Trophoblast cell (in vitro differentiated cells and primary cell): ENCODE data around the gene MYO7B.

Experiments used
- DNase-seq, 2 donors: peaks; one replicate each; pipeline ENCODE4 v3.0.0-alpha.2; 2016
- H2AFZ ChIP-seq: 2 replicates; pipeline ENCODE4 v1.6.1; 2013; ENCODE audit warnings: low read length, moderate library complexity, mild to moderate bottlenecking; ENCODE audit not compliant: insufficient read depth, poor library complexity
- H2AK5ac ChIP-seq: 2 replicates; pipeline ENCODE4 v1.6.1; 2013; ENCODE audit warnings: mild to moderate bottlenecking, low read length
- H2BK120ac ChIP-seq: 2 replicates; pipeline ENCODE4 v1.6.1; 2013; ENCODE audit warnings: low read length, mild to moderate bottlenecking, moderate library complexity; ENCODE audit not compliant: insufficient read depth, poor library complexity
- H2BK12ac ChIP-seq: 2 replicates; pipeline ENCODE4 v1.6.1; 2013; ENCODE audit warnings: mild to moderate bottlenecking, low read length, moderate library complexity
- H2BK5ac ChIP-seq: 2 replicates; pipeline ENCODE4 v1.6.1; 2013; ENCODE audit warnings: low read length, low read depth, moderate library complexity, mild to moderate bottlenecking; ENCODE audit not compliant: poor library complexity
- H3K14ac ChIP-seq: 2 replicates; pipeline ENCODE4 v1.6.1; 2013; ENCODE audit warnings: mild to moderate bottlenecking, low read length
- H3K18ac ChIP-seq: 2 replicates; pipeline ENCODE4 v1.6.1; 2013; ENCODE audit warnings: mild to moderate bottlenecking, low read length
- H3K23ac ChIP-seq: 2 replicates; pipeline ENCODE4 v1.6.1; 2013; ENCODE audit warnings: low read length
- H3K27ac ChIP-seq: 2 replicates; pipeline ENCODE4 v1.5.1; 2013; ENCODE audit warnings: low read depth, mild to moderate bottlenecking, inconsistent platforms, low read length, moderate library complexity
- H3K27me3 ChIP-seq: 2 replicates; pipeline ENCODE4 v1.6.1; 2013; ENCODE audit warnings: inconsistent platforms, mild to moderate bottlenecking, low read length, moderate library complexity; ENCODE audit not compliant: insufficient read depth
- H3K36me3 ChIP-seq, 2 experiments: 1 replicate in 1 of 2; 2 replicates in 1 of 2; pipeline ENCODE4 v1.6.1; 2013; ENCODE audit warnings: low read length in 2 of 2, mild to moderate bottlenecking in 2 of 2, moderate library complexity in 1 of 2; ENCODE audit not compliant: insufficient read depth in 2 of 2, control insufficient read depth in 1 of 2
- H3K4ac ChIP-seq: 2 replicates; pipeline ENCODE4 v1.6.1; 2013; ENCODE audit warnings: low read depth, mild to moderate bottlenecking, low read length, moderate library complexity
- H3K4me1 ChIP-seq, 2 experiments: 1 replicate in 1 of 2; 2 replicates in 1 of 2; pipeline ENCODE4 v1.6.1; 2013; ENCODE audit warnings: low read length in 2 of 2, mild to moderate bottlenecking in 2 of 2, moderate library complexity in 1 of 2; ENCODE audit not compliant: insufficient read depth in 2 of 2, control insufficient read depth in 1 of 2
- H3K4me2 ChIP-seq: 2 replicates; pipeline ENCODE4 v1.6.1; 2013; ENCODE audit warnings: inconsistent platforms, mild to moderate bottlenecking, low read length, moderate library complexity
- H3K4me3 ChIP-seq: 2 replicates; pipeline ENCODE4 v1.5.1; 2013; ENCODE audit warnings: mild to moderate bottlenecking, low read depth, low read length, inconsistent platforms
- H3K79me1 ChIP-seq: one replicate; pipeline ENCODE4 v1.6.1; 2013; ENCODE audit warnings: low read length
- H3K79me2 ChIP-seq: 2 replicates; pipeline ENCODE4 v1.6.1; 2013; ENCODE audit warnings: low read length, mild to moderate bottlenecking; ENCODE audit not compliant: control insufficient read depth, insufficient read depth, poor library complexity
- H3K9ac ChIP-seq: 2 replicates; pipeline ENCODE4 v1.6.1; 2013; ENCODE audit warnings: mild to moderate bottlenecking, low read length
- H3K9me3 ChIP-seq: 2 replicates; pipeline ENCODE4 v1.6.1; 2013; ENCODE audit warnings: low read depth, mild to moderate bottlenecking, control low read depth, inconsistent platforms, low read length; ENCODE audit not compliant: insufficient read depth
- H4K12ac ChIP-seq: 2 replicates; pipeline ENCODE4 v1.6.1; 2013; ENCODE audit warnings: low read depth, mild to moderate bottlenecking, low read length, moderate library complexity
- H4K8ac ChIP-seq: 2 replicates; pipeline ENCODE4 v1.6.1; 2013; ENCODE audit warnings: low read depth, mild to moderate bottlenecking, low read length, moderate library complexity
- H4K91ac ChIP-seq: one replicate; pipeline ENCODE4 v1.6.1; 2013; ENCODE audit warnings: low read depth, mild to moderate bottlenecking, low read length, moderate library complexity
- WGBS: extraction: QIAGEN DNeasy Blood & Tissue Kit; methylation state at CpG from one replicate; pipeline ENCODE4 v1.1.7; 2013; ENCODE audit warnings: missing lambda C conversion rate; ENCODE audit not compliant: insufficient read length, insufficient coverage; ENCODE audit errors: extremely low coverage; 5-methylcytosine and 5-hydroxymethylcytosine counted together

MYO7B gene

DNA sequence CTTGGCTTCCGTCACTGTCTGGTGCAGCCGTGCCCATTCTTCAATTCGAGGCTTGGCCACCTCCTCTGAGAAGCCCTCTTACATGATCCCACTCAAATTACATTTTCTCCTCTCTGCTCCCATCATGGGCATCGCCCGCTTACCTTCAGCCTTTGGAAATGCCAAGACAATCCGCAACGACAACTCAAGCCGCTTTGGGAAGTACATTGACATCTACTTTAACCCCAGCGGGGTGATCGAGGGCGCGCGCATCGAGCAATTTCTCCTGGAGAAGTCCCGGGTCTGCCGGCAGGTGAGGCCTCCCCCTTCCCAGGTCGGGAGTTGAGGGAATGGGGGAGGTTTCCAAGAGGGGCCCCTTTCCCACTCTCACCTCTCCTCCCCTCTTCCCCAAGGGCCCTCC lies 38.3 kb downstream of the MYO7B start:
- H3K9ac ChIP-seq: no peak overlapping the region

DNA sequence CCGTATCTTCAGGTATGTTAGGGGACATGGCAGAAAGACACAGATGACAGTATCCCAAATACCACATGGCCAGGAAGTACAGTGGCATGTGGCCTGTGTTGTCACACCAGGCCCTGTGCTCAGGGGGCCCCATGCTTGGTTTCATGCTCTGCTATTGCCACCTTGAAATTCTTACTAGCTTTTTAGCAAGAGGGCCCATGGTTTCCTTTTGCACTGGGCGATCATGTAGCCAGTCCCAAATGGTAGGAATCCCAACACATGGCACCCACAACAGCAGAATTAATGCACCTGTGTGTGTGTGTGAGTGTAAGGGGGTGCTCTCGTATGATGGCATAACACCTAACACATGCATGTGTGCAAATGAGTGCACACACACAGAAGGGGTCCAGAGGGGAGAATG lies 39.2 kb downstream of the MYO7B start:
- Histone ChIP-seq H3K79me2 (no peaks in the 10 kb centered on the region), H2BK5ac (no peak overlapping the region), H3K23ac (peak overlapping the region; percentile 55), H4K8ac (no peak overlapping the region), H3K14ac (no peak overlapping the region), H2AFZ (no peak overlapping the region), H2BK12ac (no peak overlapping the region), H3K18ac (no peak overlapping the region), H4K12ac (no peak overlapping the region), H3K4ac (no peak overlapping the region), H3K27ac (no peak overlapping the region), H3K4me1 (peaks cover 0 to 2% of the 10 kb centered on the region in 2 experiments), H4K91ac (no peak overlapping the region), H3K9me3 (no peaks in the 10 kb centered on the region), H3K27me3 (no peaks in the 10 kb centered on the region), H2BK120ac (no peak overlapping the region), H2AK5ac (no peak overlapping the region), H3K9ac (peak overlapping the region; percentile 38), H3K4me2 (no peak overlapping the region), H3K79me1 (no peaks in the 10 kb centered on the region), H3K36me3 (no peaks in the 10 kb centered on the region), H3K4me3 (no peak overlapping the region)
- no CpG with 5 or more reads among the region's 3 CpGs for WGBS
- DNase-seq: no peak

More for the DNA sequence above, 38.3 kb downstream of the MYO7B start:
- Histone ChIP-seq H3K18ac (no peak overlapping the region), H4K8ac (no peak overlapping the region), H4K91ac (no peak overlapping the region), H3K4me1 (peaks cover 0 to 4% of the 10 kb centered on the region in 2 experiments), H2BK120ac (no peak overlapping the region), H3K9me3 (no peaks in the 10 kb centered on the region), H2AFZ (no peak overlapping the region), H3K27ac (no peak overlapping the region), H2BK12ac (no peak overlapping the region), H3K36me3 (no peaks in the 10 kb centered on the region), H2AK5ac (no peak overlapping the region), H3K4ac (no peak overlapping the region), H3K4me3 (no peak overlapping the region), H2BK5ac (no peak overlapping the region), H3K79me2 (no peaks in the 10 kb centered on the region), H3K14ac (no peak overlapping the region), H4K12ac (no peak overlapping the region), H3K4me2 (no peak overlapping the region), H3K27me3 (no peaks in the 10 kb centered on the region), H3K23ac (no peak overlapping the region), H3K79me1 (no peaks in the 10 kb centered on the region)
- no CpG with 5 or more reads among the region's 17 CpGs for WGBS
- DNase-seq: no peak

DNA sequence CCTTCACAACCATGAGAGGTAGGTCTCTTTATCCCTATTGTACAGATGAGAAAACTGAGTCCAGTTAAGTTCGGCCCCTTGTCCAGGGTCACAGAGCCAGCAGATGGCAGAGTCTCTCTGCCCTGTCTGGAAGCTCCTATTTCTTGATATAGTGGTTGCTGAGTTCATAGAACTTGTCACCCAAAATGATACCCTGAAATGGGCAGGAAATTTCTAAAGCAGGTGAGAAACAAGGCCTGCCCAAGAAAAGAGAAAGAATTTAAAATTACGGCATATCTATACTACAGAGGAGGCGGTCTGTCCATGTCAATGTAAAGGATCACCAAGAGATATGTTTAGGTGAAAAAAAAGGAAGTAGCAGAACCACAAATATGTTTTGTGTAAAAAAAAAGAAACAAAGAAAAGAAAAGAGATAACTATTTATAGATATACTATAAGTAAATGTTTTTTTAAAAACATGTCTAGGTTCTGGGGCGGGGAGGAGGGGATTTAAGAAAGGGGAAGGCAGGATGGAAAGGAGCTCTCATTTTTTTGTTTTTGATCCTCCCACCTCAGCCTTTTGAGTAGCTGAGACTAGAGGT lies 39.8 kb downstream of the MYO7B start:
- no peaks in the 10 kb centered on the region for H3K9me3 ChIP-seq
- H2BK5ac ChIP-seq: no peak overlapping the region
- no peaks in the 10 kb centered on the region for H3K79me2 ChIP-seq
- H2AK5ac ChIP-seq: no peak overlapping the region
- H3K14ac ChIP-seq: no peak overlapping the region
- no peak overlapping the region for H3K4me2 ChIP-seq
- no peak overlapping the region for H3K4ac ChIP-seq
- no peak overlapping the region for H4K12ac ChIP-seq
- no peak overlapping the region for H2BK120ac ChIP-seq
- H3K79me1 ChIP-seq: no peaks in the 10 kb centered on the region
- DNase-seq: no peak
- no peaks in the 10 kb centered on the region for H3K36me3 ChIP-seq
- peaks cover 0 to 2% of the 10 kb centered on the region in 2 experiments for H3K4me1 ChIP-seq
- H3K4me3 ChIP-seq: no peak overlapping the region
- H3K27ac ChIP-seq: no peak overlapping the region
- no peak overlapping the region for H3K18ac ChIP-seq
- no peak overlapping the region for H4K8ac ChIP-seq
- no peak overlapping the region for H2AFZ ChIP-seq
- no CpG with 5 or more reads among the region's 4 CpGs for WGBS
- no peak overlapping the region for H3K23ac ChIP-seq
- no peaks in the 10 kb centered on the region for H3K27me3 ChIP-seq
- no peak overlapping the region for H2BK12ac ChIP-seq
- no peak overlapping the region for H4K91ac ChIP-seq
- no peak overlapping the region for H3K9ac ChIP-seq

DNA sequence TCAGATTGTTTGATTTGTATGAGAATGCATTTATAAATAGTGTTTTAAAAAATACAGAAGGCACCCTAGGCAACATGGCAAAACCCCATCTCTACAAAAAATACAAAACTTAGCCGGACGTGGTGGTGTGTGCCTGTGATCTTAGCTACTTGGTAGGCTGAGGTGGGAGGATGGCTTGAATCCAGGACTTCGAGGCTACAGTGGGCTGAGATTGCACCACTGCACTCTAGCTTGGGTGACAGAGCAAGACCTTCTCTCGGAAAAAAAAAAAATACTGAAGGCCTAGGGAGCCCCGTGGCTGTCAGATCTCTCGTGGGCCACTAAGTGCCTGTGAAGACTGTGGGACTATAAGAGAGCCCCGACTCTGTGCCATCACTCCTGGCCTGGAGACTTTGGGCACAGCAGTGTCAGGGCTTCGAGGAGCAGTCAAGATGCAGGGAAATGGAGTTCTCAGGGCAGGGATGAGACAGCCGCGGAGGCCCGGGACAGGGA lies 40.5 kb downstream of the MYO7B start:
- Histone ChIP-seq H3K36me3 (no peaks in the 10 kb centered on the region), H2BK120ac (no peak overlapping the region)
- no CpG with 5 or more reads among the region's 11 CpGs for WGBS

More for the DNA sequence above, 40.5 kb downstream of the MYO7B start:
- Histone ChIP-seq H3K4me2 (no peak overlapping the region), H3K9me3 (no peaks in the 10 kb centered on the region), H3K27ac (no peak overlapping the region), H2AK5ac (no peak overlapping the region), H3K14ac (no peak overlapping the region), H3K9ac (no peak overlapping the region), H4K12ac (no peak overlapping the region), H2BK12ac (no peak overlapping the region), H3K4me1 (peaks cover 0 to 2% of the 10 kb centered on the region in 2 experiments), H3K23ac (no peak overlapping the region), H2AFZ (no peak overlapping the region), H3K4me3 (no peak overlapping the region), H3K27me3 (no peaks in the 10 kb centered on the region), H3K79me1 (no peaks in the 10 kb centered on the region), H3K79me2 (no peaks in the 10 kb centered on the region), H3K4ac (no peak overlapping the region), H3K18ac (no peak overlapping the region), H4K91ac (no peak overlapping the region), H4K8ac (no peak overlapping the region), H2BK5ac (no peak overlapping the region)
- no peak for DNase-seq
